ENCODE measurements around the gene MYO1E.

GRCh38 chr15:59210186-59210585, 162.5 kb downstream of the MYO1E start:
- no peak for TF ChIP-seq POLR2A (IDR thresholded peaks at IDR 0.05)
- TF ChIP-seq CTCF (IDR thresholded peaks at IDR 0.05) = no peak
